LNCAP (cell line): ENCODE measurements around the gene CRMP1.

Experiments used
- TF ChIP-seq, protein P1 (sequence below): fragments of 450-650 bp; IDR thresholded peaks from 2 replicates; pipeline ENCODE4 v1.5.1; 2017; ENCODE audit warnings: mild to moderate bottlenecking

CRMP1 gene

DNA sequence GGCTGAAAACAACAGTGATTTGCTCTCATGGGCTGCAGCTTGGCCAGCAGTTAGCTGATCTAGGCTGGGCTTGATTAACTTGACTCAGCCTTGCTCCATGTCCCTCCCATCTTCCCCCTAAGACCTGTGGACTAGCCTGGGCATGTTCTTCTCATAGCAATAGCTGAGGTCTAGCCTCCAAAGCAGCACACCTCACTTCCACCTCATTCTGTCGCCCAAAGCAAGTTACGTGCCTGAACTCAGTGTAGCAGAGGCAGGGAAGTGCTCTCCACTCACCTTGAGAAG lies 119.7 kb downstream of the CRMP1 start:
- TF ChIP-seq, protein P1, sequence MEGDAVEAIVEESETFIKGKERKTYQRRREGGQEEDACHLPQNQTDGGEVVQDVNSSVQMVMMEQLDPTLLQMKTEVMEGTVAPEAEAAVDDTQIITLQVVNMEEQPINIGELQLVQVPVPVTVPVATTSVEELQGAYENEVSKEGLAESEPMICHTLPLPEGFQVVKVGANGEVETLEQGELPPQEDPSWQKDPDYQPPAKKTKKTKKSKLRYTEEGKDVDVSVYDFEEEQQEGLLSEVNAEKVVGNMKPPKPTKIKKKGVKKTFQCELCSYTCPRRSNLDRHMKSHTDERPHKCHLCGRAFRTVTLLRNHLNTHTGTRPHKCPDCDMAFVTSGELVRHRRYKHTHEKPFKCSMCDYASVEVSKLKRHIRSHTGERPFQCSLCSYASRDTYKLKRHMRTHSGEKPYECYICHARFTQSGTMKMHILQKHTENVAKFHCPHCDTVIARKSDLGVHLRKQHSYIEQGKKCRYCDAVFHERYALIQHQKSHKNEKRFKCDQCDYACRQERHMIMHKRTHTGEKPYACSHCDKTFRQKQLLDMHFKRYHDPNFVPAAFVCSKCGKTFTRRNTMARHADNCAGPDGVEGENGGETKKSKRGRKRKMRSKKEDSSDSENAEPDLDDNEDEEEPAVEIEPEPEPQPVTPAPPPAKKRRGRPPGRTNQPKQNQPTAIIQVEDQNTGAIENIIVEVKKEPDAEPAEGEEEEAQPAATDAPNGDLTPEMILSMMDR: no peak

DNA sequence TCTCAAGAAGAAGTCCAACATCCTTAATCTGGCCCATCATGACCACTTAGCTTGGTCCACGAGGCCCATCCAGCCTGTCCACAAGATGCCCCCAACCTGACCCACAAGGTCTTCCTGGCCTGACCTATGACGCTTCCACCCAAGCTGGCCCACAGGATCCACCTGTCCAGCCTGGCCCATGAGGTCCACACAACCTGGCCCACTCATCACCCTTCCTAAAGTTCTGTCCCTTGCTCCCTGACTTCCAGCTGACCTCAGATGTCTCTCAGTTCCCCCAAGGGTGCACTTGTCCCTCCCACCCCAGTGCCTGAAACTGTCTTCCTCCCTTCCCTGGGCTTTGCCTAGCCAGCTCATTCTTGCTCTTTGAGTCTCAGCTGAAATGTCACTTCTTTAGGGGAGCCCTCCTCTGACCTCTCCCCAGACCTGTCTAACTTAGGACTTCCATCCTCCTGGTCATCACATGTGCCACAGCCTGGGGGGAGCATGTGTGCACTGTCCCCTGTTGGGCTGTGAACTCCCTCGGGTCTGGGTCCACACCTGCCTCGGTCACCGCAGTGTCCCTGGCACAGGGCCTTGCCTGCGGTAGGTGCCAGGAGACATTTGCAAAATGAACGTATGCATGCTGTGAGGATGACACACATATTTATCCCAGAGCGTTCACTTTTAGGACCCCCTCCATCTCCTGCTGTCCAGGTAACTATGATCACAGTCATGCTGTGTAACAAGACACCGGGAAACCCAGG lies 120.2 kb downstream of the CRMP1 start:
- TF ChIP-seq, protein P1: no peak
